Measurements from ENCODE around the gene KLHL11. TPM values are rescaled to one million over a fixed set of nuclear protein-coding genes. Genes with fewer than 3 reads are reported as not detected.

The KLHL11 gene
- total RNA-seq, 1 donor from 2014 or later, result 13.8 TPM

- H3K4me3 ChIP-seq (ENCODE audit: low read depth, low read length), result no peak overlapping the region
- no peak for TF ChIP-seq CTCF (conservative IDR thresholded peaks at IDR 0.05; ENCODE audit: low read depth, low read length)
- no peak for DNase-seq (ENCODE audit: low read depth)
These were observed 36.4 kb upstream of the KLHL11 start for GRCh38 chr17:41901646-41902045.

- TF ChIP-seq CTCF (conservative IDR thresholded peaks at IDR 0.05; ENCODE audit: low read depth, low read length), result peak; percentile 9
- no peak for DNase-seq (ENCODE audit: low read depth)
- H3K4me3 ChIP-seq (ENCODE audit: low read depth, low read length), result no peak overlapping the region
These were observed 31.5 kb upstream of the KLHL11 start for GRCh38 chr17:41896726-41897125.

- no peak overlapping the region for H3K4me3 ChIP-seq (ENCODE audit: low read depth, low read length)
- no peak for TF ChIP-seq CTCF (conservative IDR thresholded peaks at IDR 0.05; ENCODE audit: low read depth, low read length)
- DNase-seq (ENCODE audit: low read depth), result no peak
These were observed 30.4 kb upstream of the KLHL11 start for GRCh38 chr17:41895617-41896016.

GRCh38 chr17:41894791-41895331, 29.6 kb upstream of the KLHL11 start:
- no peak overlapping the region for H3K4me3 ChIP-seq (ENCODE audit: low read depth, low read length)
- peak; percentile 17 for TF ChIP-seq CTCF (conservative IDR thresholded peaks at IDR 0.05; ENCODE audit: low read depth, low read length)
- DNase-seq (ENCODE audit: low read depth), result peak; percentile 78

GRCh38 chr17:41893384-41893783, 28.2 kb upstream of the KLHL11 start:
- TF ChIP-seq CTCF (conservative IDR thresholded peaks at IDR 0.05; ENCODE audit: low read depth, low read length), result no peak
- DNase-seq (ENCODE audit: low read depth), result no peak
- H3K4me3 ChIP-seq (ENCODE audit: low read depth, low read length), result no peak overlapping the region

GRCh38 chr17:41892021-41892376, 26.8 kb upstream of the KLHL11 start:
- no peak for TF ChIP-seq CTCF (conservative IDR thresholded peaks at IDR 0.05; ENCODE audit: low read depth, low read length)
- H3K4me3 ChIP-seq (ENCODE audit: low read depth, low read length), result no peak overlapping the region
- DNase-seq (ENCODE audit: low read depth), result no peak

Measured in epithelial cell of proximal tubule (primary cell).